HepG2 (cell line): Measurements from ENCODE around the gene SMG7. TPM values are rescaled to one million over a fixed set of nuclear protein-coding genes. Genes with fewer than 3 reads are reported as not detected.

Experiments used
- ATF7 ChIP-seq, 2 experiments: fragments of 450-650 bp in 1 of 2; sonication (generic) in 1 of 2; formaldehyde crosslinking in 1 of 2; IDR thresholded peaks; 2 replicates each; pipeline versions ENCODE4 v1.4.0 to v1.6.1; 2016 to 2020; ENCODE audit warnings: antibody characterized with exemption in 1 of 2, mild to moderate bottlenecking in 1 of 2, missing genetic modification reagents in 1 of 2
- BORCS8-MEF2B ChIP-seq: sonication (generic); formaldehyde crosslinking; IDR thresholded peaks from 2 replicates; pipeline ENCODE4 v1.8.0; 2022; ENCODE audit warnings: mild to moderate bottlenecking, missing genetic modification reagents
- CREBL2 ChIP-seq: sonication (generic); formaldehyde crosslinking; IDR thresholded peaks from 2 replicates; pipeline ENCODE4 v1.8.1; 2023; ENCODE audit warnings: missing genetic modification reagents, mild to moderate bottlenecking, borderline replicate concordance
- HNRNPUL1 ChIP-seq: fragments of 200-400 bp; formaldehyde crosslinking; IDR thresholded peaks from 2 replicates; pipeline ENCODE4 v1.6.1; 2017; ENCODE audit warnings: low read depth, mild to moderate bottlenecking, low read length, moderate library complexity
- HOXD1 ChIP-seq: sonication (generic); formaldehyde crosslinking; IDR thresholded peaks from 2 replicates; pipeline ENCODE4 v1.5.0; 2020; ENCODE audit warnings: missing genetic modification reagents
- IKZF4 ChIP-seq: sonication (generic); formaldehyde crosslinking; IDR thresholded peaks from 2 replicates; pipeline ENCODE4 v1.5.1; 2020; ENCODE audit warnings: borderline replicate concordance, mild to moderate bottlenecking, low read depth, missing genetic modification reagents; ENCODE audit errors: not compliant biosample characterization
- ISL2 ChIP-seq: sonication (generic); formaldehyde crosslinking; IDR thresholded peaks from 2 replicates; pipeline ENCODE4 v1.5.0; 2020; ENCODE audit warnings: missing genetic modification reagents
- KLF12 ChIP-seq: sonication (generic); formaldehyde crosslinking; IDR thresholded peaks from 2 replicates; pipeline ENCODE4 v1.4.0; 2020; ENCODE audit warnings: missing genetic modification reagents, borderline replicate concordance
- NFKB2 ChIP-seq: sonication (generic); formaldehyde crosslinking; IDR thresholded peaks from 2 replicates; pipeline ENCODE4 v1.4.0; 2020; ENCODE audit warnings: missing genetic modification reagents, borderline replicate concordance
- PRDM4 ChIP-seq: sonication (generic); formaldehyde crosslinking; IDR thresholded peaks from 2 replicates; pipeline ENCODE4 v1.9.0; 2021; ENCODE audit warnings: missing genetic modification reagents, borderline replicate concordance
- RARG ChIP-seq: sonication (generic); formaldehyde crosslinking; IDR thresholded peaks from 2 replicates; pipeline ENCODE4 v1.4.0; 2020; ENCODE audit warnings: low read depth, mild to moderate bottlenecking, missing genetic modification reagents
- TARDBP ChIP-seq: sonication (generic); formaldehyde crosslinking; IDR thresholded peaks from 2 replicates; pipeline ENCODE4 v1.8.0; 2022; ENCODE audit warnings: mild to moderate bottlenecking, missing genetic modification reagents
- WIZ ChIP-seq: sonication (generic); formaldehyde crosslinking; IDR thresholded peaks from 2 replicates; pipeline ENCODE4 v1.5.1; 2020; ENCODE audit warnings: mild to moderate bottlenecking, missing genetic modification reagents
- ZFP36L2 ChIP-seq: sonication (generic); formaldehyde crosslinking; IDR thresholded peaks from 2 replicates; pipeline ENCODE4 v1.4.0; 2020; ENCODE audit warnings: missing genetic modification reagents
- ZIK1 ChIP-seq: sonication (generic); formaldehyde crosslinking; IDR thresholded peaks from 2 replicates; pipeline ENCODE4 v1.5.0; 2020; ENCODE audit warnings: mild to moderate bottlenecking, low read depth, missing genetic modification reagents, borderline replicate concordance
- ZMYM4 ChIP-seq: sonication (generic); formaldehyde crosslinking; IDR thresholded peaks from 2 replicates; pipeline ENCODE4 v1.8.1; 2023; ENCODE audit warnings: mild to moderate bottlenecking, missing genetic modification reagents
- ZNF143 ChIP-seq: sonication (generic); formaldehyde crosslinking; IDR thresholded peaks from 2 replicates; pipeline ENCODE4 v1.4.0; 2020; ENCODE audit warnings: missing genetic modification reagents
- ZNF451 ChIP-seq: sonication (generic); formaldehyde crosslinking; IDR thresholded peaks from 2 replicates; pipeline ENCODE4 v1.5.0; 2020; ENCODE audit warnings: mild to moderate bottlenecking, missing genetic modification reagents
- ZNF468 ChIP-seq: sonication (generic); formaldehyde crosslinking; IDR thresholded peaks from 2 replicates; pipeline ENCODE4 v1.8.0; 2022; ENCODE audit warnings: mild to moderate bottlenecking, moderate library complexity, missing genetic modification reagents
- ZNF737 ChIP-seq: sonication (generic); formaldehyde crosslinking; IDR thresholded peaks from 2 replicates; pipeline ENCODE4 v1.5.0; 2020; ENCODE audit warnings: missing genetic modification reagents, mild to moderate bottlenecking, borderline replicate concordance
- ZNF747 ChIP-seq: sonication (generic); formaldehyde crosslinking; IDR thresholded peaks from 2 replicates; pipeline ENCODE4 v1.8.1; 2023; ENCODE audit warnings: missing genetic modification reagents, mild to moderate bottlenecking, borderline replicate concordance
- ZNF772 ChIP-seq: sonication (generic); formaldehyde crosslinking; IDR thresholded peaks from 2 replicates; pipeline ENCODE4 v1.5.0; 2020; ENCODE audit warnings: mild to moderate bottlenecking, missing genetic modification reagents
- ZNF777 ChIP-seq: sonication (generic); formaldehyde crosslinking; IDR thresholded peaks from 2 replicates; pipeline ENCODE4 v1.4.0; 2020; ENCODE audit warnings: missing genetic modification reagents
- polyA plus RNA-seq, 8 experiments: library from polyadenylated mRNA; depleted of rRNA in 3 of 8; stranded (reverse) in 7 of 8; unstranded in 1 of 8; fragments of >200 nt; fragmentation: Illumina TruSeq in 4 of 8; extraction: Trizol in 4 of 8; gene quantifications; 2 replicates each; pipeline versions ENCODE4 v1.2.1 to v1.2.3, GENCODE V29; 2011 to 2016; ENCODE audit warnings: low read depth in 4 of 8, missing spikeins in 1 of 8, mixed read lengths in 1 of 8; ENCODE audit not compliant: insufficient read depth in 1 of 8
- total RNA-seq, 5 experiments: library from RNA; depleted of rRNA; stranded (reverse); fragments of >200 nt; fragmentation: Illumina TruSeq; extraction: Trizol; gene quantifications; 2 replicates each; pipeline ENCODE4 v1.2.3, GENCODE V29; 2016; ENCODE audit warnings: low read depth in 1 of 5
- TF ChIP-seq, protein P1 (sequence below): sonication (generic); formaldehyde crosslinking; IDR thresholded peaks from 2 replicates; pipeline ENCODE4 v1.8.0; 2022; ENCODE audit warnings: missing genetic modification reagents, mild to moderate bottlenecking, moderate library complexity, borderline replicate concordance

The SMG7 gene
- total and polyA plus RNA-seq, 2 of the 13 experiments (the other 11 are each of a cell fraction or from before 2014, with no cell fraction given), result 14.9 to 27.9 TPM

DNA sequence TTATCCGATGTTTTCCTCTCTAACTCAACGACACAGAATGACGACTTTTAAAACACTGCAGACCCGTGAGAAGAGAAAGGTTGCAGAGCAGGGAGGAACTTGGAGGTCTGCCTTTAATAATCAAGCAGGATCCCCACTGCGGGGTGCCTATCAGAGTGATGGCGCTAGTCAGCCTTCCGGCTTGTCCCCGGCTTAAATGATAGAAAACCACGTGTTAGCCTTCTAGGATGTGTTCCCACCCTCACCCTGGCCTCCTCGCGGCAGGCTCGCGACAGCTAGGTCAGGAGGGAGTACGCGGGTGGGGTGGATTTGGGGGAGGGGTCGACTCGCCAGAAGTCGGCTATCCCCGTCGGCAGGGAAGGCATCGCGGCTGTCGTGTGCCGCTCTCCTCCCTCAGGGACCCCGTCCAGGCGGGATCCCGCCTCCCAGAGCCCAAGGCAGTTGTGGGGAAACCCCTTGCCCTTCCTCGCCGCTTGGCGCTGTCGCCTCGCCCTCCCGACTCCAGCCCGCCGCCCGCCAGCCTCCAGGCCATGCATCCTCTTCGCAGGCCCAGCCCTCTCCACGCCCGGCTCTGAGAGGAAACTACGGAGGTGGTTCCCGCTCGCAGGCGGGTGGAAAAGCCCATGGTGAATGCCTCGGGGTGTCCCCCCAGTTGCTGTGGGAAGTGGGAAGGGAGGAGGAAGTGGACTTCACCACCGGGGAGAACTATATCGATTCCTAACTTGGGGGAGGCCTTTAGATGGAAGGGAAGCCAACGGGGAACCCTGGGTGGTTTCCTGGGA, 1.1 kb upstream of the SMG7 start (continued):
- TF ChIP-seq WIZ, result 0 out of 2 replicates have a peak, but pooled peaks have one; percentile 71
- TF ChIP-seq ZNF777 (CRISPR knock-in tag), result peak; percentile 80; the same call in 1 of the 2 replicates
- TF ChIP-seq ISL2, result no peak
- no peak for TF ChIP-seq ZNF772 (CRISPR knock-in tag)
- no peak for TF ChIP-seq ZNF747
- TF ChIP-seq, protein P1, sequence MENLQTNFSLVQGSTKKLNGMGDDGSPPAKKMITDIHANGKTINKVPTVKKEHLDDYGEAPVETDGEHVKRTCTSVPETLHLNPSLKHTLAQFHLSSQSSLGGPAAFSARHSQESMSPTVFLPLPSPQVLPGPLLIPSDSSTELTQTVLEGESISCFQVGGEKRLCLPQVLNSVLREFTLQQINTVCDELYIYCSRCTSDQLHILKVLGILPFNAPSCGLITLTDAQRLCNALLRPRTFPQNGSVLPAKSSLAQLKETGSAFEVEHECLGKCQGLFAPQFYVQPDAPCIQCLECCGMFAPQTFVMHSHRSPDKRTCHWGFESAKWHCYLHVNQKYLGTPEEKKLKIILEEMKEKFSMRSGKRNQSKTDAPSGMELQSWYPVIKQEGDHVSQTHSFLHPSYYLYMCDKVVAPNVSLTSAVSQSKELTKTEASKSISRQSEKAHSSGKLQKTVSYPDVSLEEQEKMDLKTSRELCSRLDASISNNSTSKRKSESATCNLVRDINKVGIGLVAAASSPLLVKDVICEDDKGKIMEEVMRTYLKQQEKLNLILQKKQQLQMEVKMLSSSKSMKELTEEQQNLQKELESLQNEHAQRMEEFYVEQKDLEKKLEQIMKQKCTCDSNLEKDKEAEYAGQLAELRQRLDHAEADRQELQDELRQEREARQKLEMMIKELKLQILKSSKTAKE, result no peak; the same call in 1 of the 2 replicates
- TF ChIP-seq ZIK1, result no peak
- TF ChIP-seq IKZF4 (CRISPR knock-in tag), result no peak
- TF ChIP-seq ZNF468 (CRISPR knock-in tag), result peak; percentile 78; the same call in 1 of the 2 replicates
- no peak for TF ChIP-seq ATF7 (IDR thresholded peaks at IDR 0.05)
- no peak; the same call in 1 of the 2 replicates for TF ChIP-seq ATF7 (CRISPR knock-in tag; IDR thresholded peaks at IDR 0.05)
- no peak for TF ChIP-seq ZMYM4 (CRISPR knock-in tag)
- TF ChIP-seq ZFP36L2 (CRISPR knock-in tag), result no peak
- peak; percentile 72 for TF ChIP-seq BORCS8-MEF2B (CRISPR knock-in tag)
- TF ChIP-seq HNRNPUL1, result no peak
- no peak for TF ChIP-seq TARDBP (CRISPR knock-in tag)
- TF ChIP-seq RARG (CRISPR knock-in tag), result no peak; the same call in 1 of the 2 replicates
- TF ChIP-seq KLF12 (CRISPR knock-in tag), result no peak
- no peak for TF ChIP-seq PRDM4 (CRISPR knock-in tag)
- no peak for TF ChIP-seq ZNF143 (CRISPR knock-in tag)
- 0 out of 2 replicates have a peak, but pooled peaks have one; percentile 12 for TF ChIP-seq NFKB2 (CRISPR knock-in tag)
- TF ChIP-seq ZNF451 (CRISPR knock-in tag), result peak; percentile 43; the same call in 1 of the 2 replicates
- TF ChIP-seq CREBL2 (CRISPR knock-in tag), result no peak
- 0 out of 2 replicates have a peak, but pooled peaks have one; percentile 24 for TF ChIP-seq ZNF737 (CRISPR knock-in tag)
- no peak for TF ChIP-seq HOXD1
